Germinal center (tissue), 1 donor: Measurements from ENCODE around the gene TUBGCP3.

Experiments
- DNase-seq: peaks from one replicate; pipeline ENCODE4 v3.0.0; 2012; ENCODE audit warnings: mixed read lengths, low spot score

TUBGCP3 gene

GRCh38 chr13:112477070-112477619, 110.8 kb downstream of the TUBGCP3 start:
- DNase-seq: no peak

- DNase-seq: no peak
Measured at GRCh38 chr13:112475889-112476288, 112.1 kb downstream of the TUBGCP3 start.

GRCh38 chr13:112474869-112475268, 113.1 kb downstream of the TUBGCP3 start:
- no peak for DNase-seq

- DNase-seq: no peak
Measured at GRCh38 chr13:112473818-112474217, 114.1 kb downstream of the TUBGCP3 start.

GRCh38 chr13:112469071-112469745, 118.7 kb downstream of the TUBGCP3 start:
- no peak for DNase-seq

DNA sequence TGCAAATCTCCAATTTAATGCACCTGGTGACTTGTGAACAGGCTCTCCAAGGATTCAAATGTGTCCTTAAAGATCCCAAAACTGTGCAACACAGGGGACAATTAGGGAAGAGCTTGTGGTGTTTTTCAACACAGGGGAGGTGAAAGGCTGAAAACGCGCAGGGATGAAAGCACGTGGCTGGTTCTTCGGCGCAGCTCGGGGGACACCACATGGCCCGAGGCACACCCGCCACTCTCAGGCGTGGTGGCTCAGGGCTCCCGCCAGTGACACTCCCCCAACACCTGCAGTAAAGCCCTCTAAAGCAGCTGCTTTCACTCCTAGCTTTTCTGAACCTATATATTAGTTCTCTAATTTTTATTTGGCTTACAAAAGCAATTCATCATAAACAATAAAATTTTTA, 119.9 kb downstream of the TUBGCP3 start:
- no peak for DNase-seq

DNA sequence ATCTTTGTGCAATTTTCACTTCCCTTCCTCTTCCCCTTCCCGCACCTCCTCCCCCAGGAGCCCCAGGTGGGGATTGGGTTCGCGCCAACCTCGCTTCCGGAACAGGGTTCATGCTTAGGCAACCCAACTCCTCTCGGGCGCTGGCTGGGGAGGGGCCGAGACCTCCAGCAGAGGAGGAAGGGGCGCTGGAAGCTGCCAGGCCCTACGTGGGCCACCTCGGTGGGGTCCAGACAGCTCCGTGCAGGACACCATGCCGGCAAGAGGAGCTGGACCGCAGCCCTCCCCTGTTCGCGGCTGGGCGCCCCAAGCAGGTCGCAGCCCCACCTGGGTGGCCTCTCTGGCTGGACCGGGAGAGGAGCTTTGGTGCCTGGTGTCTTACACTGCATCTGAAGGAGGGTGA, 120.7 kb downstream of the TUBGCP3 start:
- no peak for DNase-seq

GRCh38 chr13:112466132-112467058, 121.6 kb downstream of the TUBGCP3 start:
- DNase-seq: no peak

- no peak for DNase-seq
Measured at GRCh38 chr13:112465251-112466131, 122.5 kb downstream of the TUBGCP3 start.

DNA sequence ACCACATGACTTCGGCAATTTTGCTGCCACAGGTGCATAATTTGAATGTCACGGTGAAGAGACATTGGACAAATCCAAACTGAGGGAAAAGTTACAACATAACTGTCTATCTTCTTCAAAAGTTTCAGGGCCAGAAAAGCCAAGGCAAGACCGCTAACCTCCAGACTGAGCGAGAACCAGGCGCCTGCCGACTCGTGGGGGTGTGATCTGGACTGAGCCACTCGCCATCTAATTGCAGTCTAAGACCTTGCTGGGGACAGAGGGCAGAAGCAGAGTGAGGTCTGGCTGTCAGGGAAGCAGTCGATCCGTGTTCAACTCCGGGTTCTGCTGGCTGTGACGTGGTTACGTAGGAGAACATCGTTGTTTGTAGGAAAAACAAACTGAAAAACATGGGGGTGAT, 123.2 kb downstream of the TUBGCP3 start:
- no peak for DNase-seq

DNA sequence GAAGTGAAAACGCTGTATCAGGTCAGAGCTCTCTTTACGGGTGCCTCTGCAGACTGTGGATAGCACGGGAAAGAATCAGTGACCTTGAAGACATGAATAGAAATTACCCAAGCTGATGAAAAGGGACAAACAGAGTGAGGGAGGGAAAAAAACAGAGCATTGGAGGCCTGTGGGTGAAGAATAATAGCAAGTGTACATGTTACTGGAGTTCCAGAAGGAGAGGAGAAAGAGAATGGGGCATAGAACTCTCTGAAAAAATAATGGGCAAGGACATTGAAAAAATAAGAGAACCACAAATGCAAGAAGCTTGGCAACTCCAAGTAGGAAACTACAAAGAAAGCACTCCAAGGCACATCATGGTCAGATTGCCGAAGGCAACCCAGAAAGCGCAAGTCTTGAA, 125.5 kb downstream of the TUBGCP3 start:
- DNase-seq: no peak

- no peak for DNase-seq
Measured at GRCh38 chr13:112457485-112457884, 130.5 kb downstream of the TUBGCP3 start.

- no peak for DNase-seq
Measured at GRCh38 chr13:112457081-112457480, 130.9 kb downstream of the TUBGCP3 start.

GRCh38 chr13:112456138-112457056, 131.6 kb downstream of the TUBGCP3 start:
- DNase-seq: no peak

GRCh38 chr13:112455476-112456059, 132.4 kb downstream of the TUBGCP3 start:
- no peak for DNase-seq

- no peak for DNase-seq
Measured at GRCh38 chr13:112454648-112455334, 133.2 kb downstream of the TUBGCP3 start.

DNA sequence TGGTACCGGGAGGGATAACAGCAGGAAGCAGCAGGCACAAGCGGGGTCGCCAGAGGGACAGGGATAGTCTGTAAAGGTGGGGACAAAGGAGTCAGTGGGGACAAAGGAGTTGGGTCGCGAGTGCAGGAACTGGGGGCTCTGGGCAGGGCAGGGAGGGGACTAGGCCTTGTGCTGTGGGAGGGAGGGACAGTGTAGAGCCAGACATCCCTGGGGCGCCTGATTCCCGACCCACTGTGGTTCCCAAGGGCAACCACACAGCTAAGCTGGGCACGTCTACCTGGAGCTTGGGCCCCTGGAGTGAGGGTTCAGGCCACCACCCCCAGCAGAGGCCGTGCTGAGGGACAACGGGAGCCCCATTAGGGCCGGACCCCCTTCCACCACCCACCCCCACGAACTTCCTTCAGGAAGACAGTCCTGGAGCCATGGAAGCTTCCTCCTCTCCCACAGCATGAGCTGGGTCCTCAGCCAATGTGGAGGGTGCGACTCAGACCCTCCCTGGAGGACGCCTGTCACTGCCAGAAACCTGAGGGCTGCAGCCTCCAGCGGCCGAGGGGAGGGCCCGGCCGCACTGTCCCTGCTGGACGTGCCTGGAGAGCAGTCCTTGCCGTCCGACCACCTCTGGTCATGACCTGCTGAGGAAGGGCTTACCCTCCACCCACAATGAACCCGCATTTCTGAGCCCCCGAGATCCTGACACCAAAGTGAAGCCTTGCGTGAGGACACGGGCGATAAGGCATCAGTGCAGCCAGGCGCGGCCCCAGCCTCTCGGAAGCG, 133.9 kb downstream of the TUBGCP3 start:
- no peak for DNase-seq

DNA sequence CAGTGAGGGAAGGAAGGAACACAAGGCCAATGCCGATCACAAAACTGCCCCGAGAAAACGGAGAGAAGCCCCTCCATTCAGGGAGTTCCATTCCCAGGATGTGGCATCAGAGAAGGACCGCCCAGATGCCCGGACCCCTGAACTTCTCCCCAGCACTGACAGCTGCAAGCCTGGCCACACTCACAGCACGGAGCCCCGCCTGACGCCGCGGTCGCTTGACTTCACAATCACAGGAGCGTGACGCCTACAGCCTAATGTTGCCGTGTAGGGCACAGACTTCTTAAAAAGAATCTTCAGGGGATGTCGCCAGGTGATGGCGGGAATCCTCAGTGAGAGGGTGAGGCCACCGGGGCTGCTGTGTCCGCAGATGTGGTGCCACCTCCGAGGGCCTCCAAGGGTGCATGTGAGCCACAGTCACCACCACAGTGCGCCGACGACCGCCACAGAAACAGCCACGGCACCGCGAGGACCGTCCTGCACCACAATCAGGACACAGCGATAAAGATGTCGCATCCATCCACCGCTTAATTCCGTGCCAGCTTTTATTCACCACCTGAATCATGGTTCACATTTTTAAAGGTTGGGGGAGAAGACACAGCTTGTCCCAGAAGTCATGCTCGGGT, 134.6 kb downstream of the TUBGCP3 start:
- no peak for DNase-seq
